ENCODE results near the gene CCDC73.

Gene CCDC73

DNA sequence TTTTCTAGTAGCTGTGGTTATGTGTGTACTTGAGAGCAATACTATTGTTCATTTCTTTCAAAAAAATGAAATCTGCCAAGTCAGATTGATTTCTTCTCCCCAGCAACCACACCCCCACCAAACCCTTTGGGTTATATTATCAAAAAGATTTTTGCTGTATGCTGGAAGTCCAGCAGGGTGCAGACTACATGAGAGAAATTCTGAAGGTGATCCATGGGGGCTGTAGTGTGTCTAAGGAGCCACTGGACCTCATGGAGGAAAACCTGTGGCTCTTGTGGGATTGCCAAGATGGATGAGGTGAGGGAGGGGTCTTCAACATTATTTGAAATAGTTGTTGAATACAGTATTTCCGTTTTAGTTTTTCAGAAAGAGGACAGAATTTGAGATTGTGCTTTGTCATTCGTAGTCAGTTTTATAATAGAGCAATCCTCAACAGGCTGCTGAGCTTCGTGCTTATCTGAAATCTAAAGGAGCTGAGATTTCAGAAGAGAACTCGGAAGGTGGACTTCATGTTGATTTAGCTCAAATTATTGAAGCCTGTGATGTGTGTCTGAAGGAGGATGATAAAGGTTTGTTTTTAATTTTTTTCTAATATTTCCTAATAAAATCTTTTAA lies 207.8 kb downstream of the CCDC73 start:
- DNase-seq = no peak

DNA sequence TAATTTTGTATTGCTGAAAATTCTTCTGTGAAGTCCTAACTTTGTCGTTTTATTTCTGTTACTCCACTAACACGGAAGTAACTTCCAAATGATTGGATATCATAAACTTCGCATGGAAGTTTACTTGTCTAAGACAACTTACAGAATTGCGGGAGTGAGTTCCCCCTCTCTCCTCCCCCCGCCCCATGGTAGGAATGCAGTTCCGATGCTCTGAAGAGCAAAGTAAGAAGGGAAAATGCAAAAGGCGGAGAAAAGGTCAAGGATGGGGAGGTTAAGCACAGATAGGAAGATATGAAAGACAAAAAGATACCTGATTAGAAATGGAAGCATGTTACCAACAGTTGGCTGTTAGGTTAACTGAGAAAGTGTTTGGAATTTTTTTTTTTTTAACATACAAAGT lies 209.5 kb downstream of the CCDC73 start:
- no peak for DNase-seq

DNA sequence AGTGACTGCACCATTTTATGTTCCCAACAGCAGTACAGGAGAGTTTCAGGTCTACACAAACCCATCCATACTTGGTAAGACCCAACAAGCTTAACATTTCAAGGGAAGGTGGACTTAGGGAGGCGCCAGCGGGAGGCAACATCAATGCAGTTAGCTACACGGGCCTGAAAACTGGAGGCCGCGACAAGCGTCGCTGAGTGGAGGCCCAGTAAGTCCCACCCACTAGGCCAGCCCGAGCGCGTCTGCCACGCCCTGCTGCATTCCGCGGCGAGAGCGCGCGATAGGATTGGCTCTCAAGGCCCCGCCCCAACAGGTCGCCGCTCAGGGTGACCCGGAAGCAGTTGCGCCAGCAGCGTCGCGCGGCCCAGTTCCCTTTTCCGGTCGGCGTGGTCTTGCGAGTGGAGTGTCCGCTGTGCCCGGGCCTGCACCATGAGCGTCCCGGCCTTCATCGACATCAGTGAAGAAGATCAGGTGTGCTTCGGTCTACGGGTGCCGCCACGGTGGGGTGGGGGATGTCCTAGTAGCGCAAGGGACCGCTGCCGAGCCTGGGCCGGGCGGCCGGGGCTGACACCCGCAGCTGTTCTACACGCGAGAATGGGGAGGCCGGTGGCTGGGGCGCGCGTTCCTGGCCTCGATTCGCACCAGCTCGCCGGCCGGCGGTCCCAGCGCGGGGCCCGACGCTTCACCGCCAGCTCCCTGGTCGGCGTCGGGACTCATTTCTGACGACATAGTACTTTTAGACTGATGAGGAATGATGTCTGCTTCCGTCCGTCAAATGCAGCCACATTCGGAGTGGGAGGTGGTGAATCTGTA lies 210.8 kb downstream of the CCDC73 start, which contains the start of gene EIF3M:
Gene EIF3M, plus strand, starts transcription at position 373 of the 813 bp plus-strand sequence. Its CDS starts 57 bp downstream, at position 430.
- DNase-seq = peak; percentile 93

DNA sequence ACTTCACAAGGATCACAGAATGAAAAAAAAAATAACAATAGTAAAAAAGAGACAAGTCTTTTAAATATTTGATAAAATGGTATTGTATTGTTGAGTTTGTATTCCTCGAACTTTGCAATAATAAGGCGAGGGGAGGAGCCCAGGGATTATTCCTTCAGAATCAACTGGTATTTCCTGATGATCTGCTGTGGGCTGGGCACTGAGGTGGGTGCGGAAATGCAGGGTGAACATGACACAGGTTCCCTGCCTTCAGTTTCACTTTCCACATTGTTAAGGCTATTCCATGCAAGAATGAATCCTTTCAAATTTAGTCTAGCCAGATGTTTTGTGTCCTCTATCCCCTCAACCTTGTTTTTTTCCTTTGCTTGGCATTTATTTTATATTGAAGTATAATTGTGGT lies 212.9 kb downstream of the CCDC73 start:
- no peak for DNase-seq

DNA sequence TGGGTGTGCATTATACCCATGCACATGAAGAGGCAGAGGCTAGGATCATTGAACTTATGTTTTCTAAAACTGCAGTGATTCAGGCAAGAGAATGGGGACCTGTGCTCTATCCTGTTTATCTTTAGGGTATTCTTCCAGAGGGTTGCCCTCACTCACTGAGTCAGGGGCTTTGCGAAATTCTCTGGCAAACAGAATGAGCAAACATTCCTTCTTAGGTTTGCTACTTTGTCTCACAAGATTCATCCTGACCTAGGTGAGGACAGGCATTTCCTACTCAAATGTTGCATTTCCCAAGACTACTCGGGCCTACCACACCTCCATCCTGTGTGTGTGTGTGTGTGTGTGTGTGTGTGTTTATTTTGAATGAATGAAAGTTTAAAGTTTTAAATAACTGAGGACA lies 213.5 kb downstream of the CCDC73 start:
- no peak for DNase-seq

DNA sequence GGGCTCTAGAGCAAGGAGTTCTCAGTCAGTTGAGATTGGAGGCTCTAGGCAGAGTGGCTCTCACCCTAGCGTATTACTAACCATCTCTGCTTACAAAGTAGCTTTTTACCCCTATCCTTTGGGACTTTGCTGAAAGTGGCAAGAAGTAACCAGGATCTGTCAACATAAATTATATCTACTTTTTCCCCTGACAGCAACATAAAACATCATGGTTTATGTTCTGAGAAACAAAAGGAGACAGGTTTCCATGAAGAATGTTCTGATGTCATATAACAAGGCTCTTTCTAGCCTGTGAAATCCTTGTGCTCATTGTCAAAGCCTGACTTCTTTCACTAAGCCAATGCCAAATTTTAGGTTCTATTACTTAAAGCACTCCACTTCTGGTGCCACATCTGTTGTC lies 218.0 kb downstream of the CCDC73 start:
- DNase-seq = no peak

DNA sequence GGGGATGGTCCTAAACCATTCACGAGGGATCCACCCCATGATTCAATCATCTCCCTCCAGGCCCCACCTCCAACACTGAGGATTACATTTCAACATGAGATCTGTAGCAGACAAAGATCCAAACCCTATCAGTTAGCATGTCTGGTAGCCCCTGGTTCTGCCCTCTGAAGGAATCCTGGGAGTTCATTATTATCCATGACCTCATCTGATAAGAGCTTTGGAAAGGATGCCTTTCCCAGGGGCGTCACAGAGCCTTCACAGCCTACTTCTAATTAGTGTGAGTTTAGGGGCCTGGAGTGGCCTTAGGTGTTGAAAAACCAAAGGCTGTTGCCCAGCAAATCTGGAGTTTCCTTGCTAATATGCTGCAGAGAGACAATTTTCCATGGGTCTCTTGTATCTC lies 219.4 kb downstream of the CCDC73 start:
- DNase-seq = no peak

DNA sequence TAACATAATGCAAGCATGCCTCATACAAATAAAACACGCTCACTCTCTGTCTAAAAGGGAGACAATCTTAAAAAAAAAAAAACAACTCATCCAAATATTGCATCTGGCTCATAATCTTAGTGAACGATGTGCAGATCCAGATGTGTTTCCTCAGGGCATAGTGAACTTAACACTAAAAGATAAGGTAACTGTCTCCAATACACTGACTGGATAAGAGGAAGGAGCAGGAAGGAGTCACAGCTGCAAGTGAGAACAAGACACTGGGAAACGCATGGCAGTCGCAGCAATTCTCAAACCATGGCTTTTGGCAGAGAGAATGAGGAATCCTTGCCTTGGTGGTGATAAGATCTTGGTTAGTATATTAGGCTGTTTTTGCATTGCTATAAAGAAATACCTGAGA lies 220.0 kb downstream of the CCDC73 start:
- DNase-seq = no peak

DNA sequence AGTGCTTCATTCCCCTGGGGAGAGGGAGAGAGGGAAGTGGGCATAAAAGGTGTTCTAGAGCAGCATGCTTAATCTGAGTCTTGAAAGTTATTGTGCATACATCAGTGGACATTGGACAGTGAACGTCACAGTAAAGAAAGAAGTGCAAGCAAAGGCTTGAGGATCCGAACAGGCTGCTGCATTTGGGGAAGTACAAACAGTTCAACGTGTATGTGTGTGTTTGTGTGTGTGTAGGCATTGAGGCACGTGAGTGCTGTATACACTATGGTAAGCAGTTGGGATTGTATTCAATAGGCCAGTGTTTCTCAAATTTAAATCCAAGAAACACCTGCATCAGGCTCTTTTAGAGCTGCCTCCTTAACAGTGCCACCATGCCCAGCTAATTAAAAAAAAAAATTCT lies 221.2 kb downstream of the CCDC73 start:
- DNase-seq = no peak

DNA sequence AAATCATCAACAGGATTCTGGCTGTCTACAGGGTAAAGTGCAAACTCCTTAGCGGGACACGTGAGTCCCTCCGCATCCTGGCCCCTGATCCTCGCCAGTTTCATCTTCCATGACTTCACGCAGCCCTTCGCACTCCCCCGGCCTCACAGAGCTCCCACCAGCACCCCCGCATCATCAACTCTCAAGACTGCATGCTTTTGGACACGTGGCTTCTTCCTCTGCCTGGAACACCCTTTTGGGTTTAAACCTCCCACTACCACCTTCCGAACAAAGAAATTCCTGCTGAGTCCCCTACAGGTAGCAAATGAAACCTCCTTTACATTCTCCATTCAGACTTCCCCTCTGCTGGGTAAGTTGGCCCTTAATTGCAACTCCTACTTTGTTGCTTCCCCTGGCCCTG lies 223.4 kb downstream of the CCDC73 start:
- peak; percentile 47 for DNase-seq

DNA sequence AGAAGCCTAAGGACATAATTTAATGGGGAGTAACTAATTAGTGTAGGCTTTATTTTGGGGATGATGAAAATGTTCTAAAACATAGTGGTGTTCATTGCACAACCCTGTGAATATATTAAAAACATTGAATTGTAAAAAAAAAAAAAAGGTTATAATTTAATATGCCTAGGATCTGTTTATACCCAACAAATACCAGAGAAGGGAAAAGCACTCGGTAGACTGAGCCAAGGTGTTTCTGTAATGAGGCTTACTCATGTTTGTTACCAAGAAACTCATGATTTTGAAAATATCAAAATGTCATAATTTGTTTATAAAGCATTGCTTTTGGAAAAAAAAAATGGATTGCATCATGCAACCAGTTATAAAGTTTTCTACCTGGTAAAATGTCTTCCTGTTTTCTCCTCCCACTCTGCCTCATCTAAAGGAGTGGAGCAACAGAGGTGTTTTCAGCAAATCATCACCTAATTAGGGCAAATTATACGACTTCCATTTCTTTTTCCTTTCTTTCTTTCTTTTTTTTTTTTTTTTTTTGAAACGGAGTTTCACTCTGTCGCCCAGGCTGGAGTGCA lies 225.1 kb downstream of the CCDC73 start:
- no peak for DNase-seq

DNA sequence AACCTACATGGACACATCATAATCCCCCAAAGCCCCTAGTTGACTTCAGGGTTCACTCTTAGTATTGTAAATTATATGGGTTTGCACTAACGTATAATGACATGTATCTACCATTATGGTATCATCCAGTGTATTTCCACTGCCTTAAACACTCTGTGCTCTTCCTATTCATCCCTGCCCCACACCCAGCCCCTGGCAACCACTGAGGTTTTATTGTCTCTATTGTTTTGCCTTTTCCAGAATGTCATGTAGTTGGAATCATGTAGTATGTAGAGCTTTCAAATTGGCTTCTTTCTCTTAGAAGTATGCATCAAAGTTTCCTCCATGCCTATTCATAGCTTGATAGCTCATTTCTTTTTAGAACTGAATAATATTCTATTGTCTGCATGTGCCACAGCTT lies 227.3 kb downstream of the CCDC73 start:
- DNase-seq = no peak

DNA sequence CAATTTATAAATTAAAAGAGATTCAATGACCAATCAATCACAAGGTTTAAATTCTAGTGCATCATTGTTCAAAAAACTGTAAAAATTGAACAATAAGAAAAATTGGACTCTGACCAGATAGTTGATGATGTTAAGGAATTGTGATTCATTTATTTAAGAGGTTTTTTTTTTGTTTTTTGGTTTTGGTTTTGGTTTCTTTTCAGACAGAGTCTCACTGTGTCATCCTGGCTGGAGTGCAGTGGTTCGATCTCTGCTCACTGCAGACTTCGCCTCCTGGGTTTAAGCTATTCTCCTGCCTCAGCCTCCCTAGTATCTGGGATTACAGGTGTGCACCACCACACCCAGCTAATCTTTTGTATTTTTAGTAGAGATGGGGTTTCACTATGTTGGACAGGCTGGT lies 227.9 kb downstream of the CCDC73 start:
- no peak for DNase-seq

DNA sequence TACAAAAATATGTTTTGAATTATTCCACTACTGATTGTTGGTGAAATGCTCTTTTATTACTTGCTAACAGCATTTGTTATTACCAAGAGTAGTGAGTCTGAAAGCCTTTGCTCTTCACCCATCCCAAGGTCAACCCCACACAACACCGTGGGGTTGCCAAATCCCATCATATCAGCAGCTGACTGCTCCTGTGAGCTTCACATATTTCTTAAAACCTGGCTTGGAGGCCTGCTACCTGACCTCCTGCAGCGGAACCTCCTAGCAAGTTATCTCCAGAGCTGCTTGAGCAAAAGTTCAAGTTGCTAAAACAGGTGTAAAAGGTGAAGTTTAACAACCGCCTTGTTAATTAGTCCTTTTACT lies 230.9 kb downstream of the CCDC73 start:
- DNase-seq = peak; percentile 33

DNA sequence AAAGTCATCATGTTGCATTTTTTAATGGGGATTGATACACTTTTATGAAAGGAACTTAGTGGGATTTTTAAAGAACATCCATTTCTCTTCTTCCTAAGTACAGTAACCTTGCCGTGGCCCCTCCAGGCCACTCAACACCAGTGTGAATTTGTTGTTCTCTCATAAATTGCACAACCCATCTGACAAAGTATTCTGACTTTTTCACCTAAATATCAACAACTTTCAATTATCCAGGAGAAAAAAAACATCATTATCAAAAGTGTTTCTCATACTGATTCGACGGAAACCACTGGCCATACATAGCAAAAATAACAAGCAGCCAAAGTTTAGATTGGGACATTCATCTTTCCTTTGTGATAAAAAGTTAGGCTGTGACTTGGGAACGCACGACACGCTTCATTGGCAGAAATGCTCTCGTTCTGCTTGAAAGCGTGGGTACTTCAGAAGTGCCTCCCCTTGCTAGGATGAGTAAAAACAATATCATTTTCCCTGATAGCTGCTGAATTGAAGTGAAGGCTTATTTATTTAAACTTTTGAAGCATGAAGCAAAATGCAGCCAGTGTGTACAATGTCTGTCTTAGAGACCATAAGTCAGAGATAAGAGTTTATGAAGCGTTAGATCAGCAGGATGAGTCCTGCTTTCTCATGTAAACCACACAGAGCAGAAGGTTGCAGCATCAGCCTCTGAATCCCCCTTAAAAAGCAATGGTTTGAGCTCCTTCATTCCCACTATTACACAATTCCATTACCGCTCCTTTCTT lies 231.4 kb downstream of the CCDC73 start:
- peak; percentile 50 for DNase-seq

DNA sequence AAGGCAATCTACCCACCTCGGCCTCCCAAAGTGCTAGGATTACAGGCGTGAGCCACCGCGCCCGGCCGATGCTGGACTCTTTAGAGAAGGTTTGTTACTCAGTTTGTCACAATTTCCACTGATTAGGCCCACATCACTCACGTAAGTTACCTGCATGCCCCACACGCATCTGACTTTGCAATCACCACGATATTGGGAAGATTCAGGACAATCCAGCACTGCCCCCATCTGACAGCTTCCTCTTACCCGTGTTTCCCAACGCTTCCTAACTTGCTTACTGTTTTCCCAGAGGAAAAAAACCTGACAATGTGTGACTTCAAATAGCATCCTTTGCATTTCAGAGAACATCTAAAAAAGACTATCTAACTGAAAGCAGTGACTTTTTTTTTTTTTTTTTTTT lies 232.6 kb downstream of the CCDC73 start:
- DNase-seq = no peak

DNA sequence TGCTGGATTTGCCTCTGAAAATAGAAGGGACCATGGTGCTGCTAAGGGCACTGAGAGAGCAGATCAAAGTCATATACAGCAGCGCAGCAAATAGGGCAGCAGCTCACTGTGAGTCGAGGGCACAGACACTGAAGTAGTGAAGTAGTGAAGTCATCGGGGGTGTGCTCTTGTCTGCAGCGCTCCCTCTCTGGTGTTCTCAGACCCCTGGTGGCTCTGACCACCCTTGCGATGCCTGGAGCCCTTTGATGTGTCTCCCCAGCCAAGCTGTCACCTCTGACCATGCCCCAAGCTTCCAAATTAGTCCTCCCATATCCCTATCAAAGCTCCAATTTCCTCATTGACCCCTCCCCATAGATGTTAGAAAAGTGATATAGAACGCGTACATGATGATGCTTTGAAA lies 238.6 kb downstream of the CCDC73 start:
- DNase-seq = peak; percentile 21

DNA sequence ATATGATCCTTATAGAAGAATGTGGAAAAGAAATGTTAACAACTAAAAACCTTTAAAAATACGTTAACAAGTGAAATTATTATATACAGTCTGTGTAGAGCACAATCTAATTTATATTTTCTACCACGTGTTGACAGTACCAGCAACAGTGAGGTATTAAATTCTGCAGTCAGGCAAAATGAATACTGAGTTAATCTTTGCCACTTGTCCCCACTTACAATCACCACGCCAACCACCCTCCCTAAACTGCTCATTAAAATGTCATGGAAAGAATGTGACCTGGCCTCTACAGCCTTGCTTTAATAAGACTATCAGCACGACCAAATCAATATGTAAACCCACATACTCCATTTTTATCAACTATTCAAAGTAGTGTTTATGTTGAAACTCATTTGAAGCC lies 239.4 kb downstream of the CCDC73 start:
- DNase-seq = no peak
